ENCODE measurements around the gene RGS3. TPM values are rescaled to one million over a fixed set of nuclear protein-coding genes. Genes with fewer than 3 reads are reported as not detected.
"Not testable (repeated sequence)": the region's sequence is repeated elsewhere in the genome, so short reads cannot be mapped to it uniquely, and the experiment has no call there.

Gene RGS3
- total and polyA plus RNA-seq, 7 donors, result 26.9 to 50.7 (median 38.3) TPM

- no peak for TF ChIP-seq POLR2AphosphoS5 (IDR thresholded peaks at IDR 0.05)
- TF ChIP-seq EP300 (IDR thresholded peaks at IDR 0.05), result no peak
- TF ChIP-seq CTCF (IDR thresholded peaks at IDR 0.05), result no peak
- no peak for TF ChIP-seq POLR2A (IDR thresholded peaks at IDR 0.05)
- Histone ChIP-seq H3K36me3 (no peaks in the 10 kb centered on the region), H3K27ac (peak overlapping the region; percentile 35 to 70 (median 58)), H3K27me3 (no peaks in the 10 kb centered on the region), H3K4me3 (no peak overlapping the region), H3K4me1 (peaks cover 0 to 24% (median 22%) of the 10 kb centered on the region in 4 donors), H3K9me3 (no peaks in the 10 kb centered on the region)
- intact Hi-C loops (cut with DNase I), result no loop called here
- DNase-seq, result peak; percentile 77
- WGBS, 2 donors, result 33 to 48% methylated on average over 11 of the region's 11 CpGs
These were observed 84.9 kb downstream of the RGS3 start for GRCh38 chr9:113548221-113549041.

DNA sequence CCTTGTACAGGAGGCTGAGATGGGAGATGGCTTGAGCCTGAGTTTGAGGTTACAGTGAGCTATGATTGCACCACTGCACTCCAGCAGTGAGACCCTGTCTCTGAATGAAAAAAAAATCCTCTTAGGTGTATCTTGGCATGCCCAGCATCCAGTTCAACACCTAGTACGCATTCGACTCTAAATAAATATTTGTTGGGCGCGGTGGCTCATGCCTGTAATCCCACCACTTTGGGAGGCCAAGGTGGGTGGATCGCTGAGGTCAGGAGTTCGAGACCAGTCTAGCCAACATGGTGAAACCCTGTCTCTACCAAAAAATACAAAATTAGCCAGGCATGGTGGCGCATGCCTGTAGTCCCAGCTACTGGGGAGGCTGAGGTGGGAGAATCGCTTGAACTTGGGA lies 86.4 kb downstream of the RGS3 start:
- Histone ChIP-seq H3K27ac (peak overlapping the region in 1 of 4 donors; percentile 70), H3K4me1 (peaks cover 0 to 24% (median 22%) of the 10 kb centered on the region in 4 donors)
- H3K4me3 ChIP-seq; H3K27me3 ChIP-seq; H3K36me3 ChIP-seq; intact Hi-C loops (cut with DNase I); H3K9me3 ChIP-seq: not testable (repeated sequence)
- WGBS, 2 donors, result 74 to 90% methylated on average over 8 of the region's 8 CpGs
- peak; percentile 18 for DNase-seq

DNA sequence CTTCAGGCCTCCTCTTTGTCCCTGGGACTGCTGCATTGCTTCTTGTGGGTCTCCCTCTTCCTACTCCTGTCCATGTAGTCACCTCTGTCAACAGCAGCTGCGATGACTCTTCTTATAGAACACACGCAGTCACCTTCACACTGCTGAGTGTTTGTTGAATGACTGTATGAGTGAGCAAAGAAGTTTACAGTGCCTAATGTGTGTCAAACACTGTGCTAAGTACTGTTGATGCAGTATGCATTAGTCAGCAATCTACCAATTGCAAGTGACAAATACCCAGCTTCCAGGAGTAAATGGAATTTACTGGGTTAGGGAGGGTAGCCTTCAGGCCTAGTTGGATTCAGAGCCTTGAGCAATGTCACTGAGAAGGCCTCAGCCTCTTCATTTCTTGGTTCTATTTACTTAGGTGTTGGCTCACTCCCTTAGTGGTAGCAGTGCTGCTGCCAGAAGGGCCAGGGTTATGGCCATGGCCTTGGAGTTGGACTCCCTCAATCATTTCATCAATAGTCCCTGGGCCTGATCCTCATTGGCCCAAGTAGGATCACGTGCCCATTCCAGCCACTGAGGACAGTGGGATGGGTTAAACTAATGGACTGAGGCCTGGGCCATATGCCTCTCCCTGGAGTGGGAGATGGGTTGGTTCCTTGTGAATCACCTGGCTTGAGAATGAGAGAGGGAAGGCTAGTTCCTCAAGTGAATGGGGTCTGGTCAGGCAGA lies 93.5 kb downstream of the RGS3 start:
- WGBS, 2 donors, result 95 to 96% methylated on average over 3 of the region's 3 CpGs
- Histone ChIP-seq H3K27ac (no peak overlapping the region), H3K4me3 (no peak overlapping the region), H3K4me1 (peaks cover 0 to 17% (median 14%) of the 10 kb centered on the region in 4 donors), H3K36me3 (no peaks in the 10 kb centered on the region), H3K27me3 (no peaks in the 10 kb centered on the region), H3K9me3 (no peaks in the 10 kb centered on the region)
- TF ChIP-seq POLR2AphosphoS5 (IDR thresholded peaks at IDR 0.05), result no peak
- TF ChIP-seq POLR2A (IDR thresholded peaks at IDR 0.05), result no peak
- TF ChIP-seq EP300 (IDR thresholded peaks at IDR 0.05), result no peak
- peak; percentile 11 for DNase-seq
- intact Hi-C loops (cut with DNase I), result no loop called here

DNA sequence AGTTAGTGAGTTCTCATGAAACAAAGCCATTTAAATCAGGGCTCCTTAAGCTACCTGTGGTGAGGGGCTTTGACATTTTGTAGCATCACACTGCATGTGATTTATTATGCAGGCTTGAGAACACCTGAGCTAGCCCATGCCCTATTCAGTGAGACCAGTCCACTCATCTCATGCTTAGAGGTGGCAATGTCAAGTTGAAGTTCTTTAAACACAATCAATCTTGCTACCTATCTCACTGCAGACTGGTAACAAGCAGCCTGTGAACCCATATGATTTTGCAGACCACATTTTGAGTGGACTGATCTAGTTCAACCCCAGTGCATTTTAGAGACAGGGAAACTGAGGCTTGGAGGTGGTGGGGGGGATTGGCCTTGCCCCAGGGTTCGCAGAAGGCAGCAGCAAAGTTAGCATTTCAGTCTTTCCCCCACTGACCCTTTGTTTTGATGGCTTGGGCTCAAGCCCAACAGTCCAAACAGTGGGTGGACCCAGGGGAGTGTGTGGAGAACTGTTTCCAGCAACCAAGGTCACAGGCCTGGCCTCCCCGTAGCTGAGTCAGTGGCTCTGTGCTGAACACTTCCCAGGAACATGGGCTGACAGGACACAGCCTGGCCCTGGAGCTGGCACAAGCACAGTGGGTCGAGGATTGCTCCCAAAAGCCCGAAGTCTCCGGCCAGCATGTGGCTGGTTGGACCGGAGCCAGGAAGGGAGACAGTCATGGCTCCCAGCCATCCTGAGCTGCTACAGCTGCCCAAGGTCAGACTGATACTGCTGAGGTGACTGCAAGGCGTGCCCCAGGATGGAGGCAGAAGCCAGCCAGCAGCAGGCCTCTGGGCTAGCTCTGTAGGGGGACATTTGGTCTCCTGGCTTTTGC lies 95.3 kb downstream of the RGS3 start:
- Histone ChIP-seq H3K9me3 (no peaks in the 10 kb centered on the region), H3K27me3 (no peaks in the 10 kb centered on the region), H3K4me1 (peaks cover 0 to 25% (median 22%) of the 10 kb centered on the region in 4 donors), H3K36me3 (no peaks in the 10 kb centered on the region), H3K4me3 (no peak overlapping the region), H3K27ac (peak overlapping the region; percentile 61 to 66 (median 63))
- DNase-seq, result peak; percentile 87
- TF ChIP-seq CTCF (IDR thresholded peaks at IDR 0.05), result no peak
- TF ChIP-seq POLR2AphosphoS5 (IDR thresholded peaks at IDR 0.05), result peak in 3 of 4 donors; percentile 58 to 66 (median 63)
- intact Hi-C loops (cut with DNase I), result no loop called here
- WGBS, 2 donors, result 38 to 59% methylated on average over 7 of the region's 7 CpGs

DNA sequence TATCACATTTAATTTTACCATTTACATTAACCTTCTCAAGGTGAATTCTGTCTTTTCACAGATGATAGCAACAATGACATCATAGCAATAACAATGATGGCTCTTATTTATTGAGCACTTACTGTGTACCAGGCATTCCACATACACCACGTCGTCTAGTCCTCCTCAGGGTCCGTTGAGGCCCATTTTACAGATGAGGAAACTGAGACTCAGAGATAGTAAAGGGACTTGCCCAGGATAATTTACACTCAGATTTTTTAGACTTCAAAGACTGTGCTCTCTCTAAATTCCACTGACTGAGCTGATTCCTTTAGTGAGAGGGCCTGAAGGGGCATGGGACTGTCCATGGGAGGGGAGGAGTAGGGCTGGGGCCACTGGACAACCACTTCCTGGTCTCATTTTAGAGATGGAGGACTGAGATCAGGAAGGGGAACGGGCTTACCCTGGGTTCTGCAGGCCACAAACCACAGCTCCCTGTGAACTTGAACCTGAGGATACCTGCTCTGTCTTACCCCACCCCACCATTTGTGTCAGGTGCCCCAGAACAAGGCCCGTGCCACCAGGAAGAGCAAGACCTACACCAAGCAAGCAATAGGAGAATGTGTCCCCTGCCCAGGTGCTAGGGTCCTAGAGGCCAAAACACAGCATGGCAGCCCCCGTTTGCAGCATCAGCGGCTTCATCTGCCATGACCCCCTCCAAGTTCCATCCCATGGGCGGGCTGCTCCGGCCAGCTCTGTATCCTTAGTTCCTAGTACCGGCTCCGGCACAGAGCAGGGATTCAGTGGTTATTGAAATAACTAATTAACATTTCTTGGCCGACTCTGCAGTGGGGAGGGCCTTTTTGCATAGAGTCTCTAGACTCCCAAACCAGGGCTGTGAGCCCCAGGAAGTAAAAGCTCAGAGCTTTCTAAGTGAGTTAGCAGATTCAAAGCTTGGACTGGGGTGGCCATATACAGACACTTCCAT lies 96.6 kb downstream of the RGS3 start:
- DNase-seq, result peak; percentile 50
- no peaks in the 10 kb centered on the region for H3K27me3 ChIP-seq
- 83 to 85% methylated on average over 12 of the region's 12 CpGs for WGBS, 2 donors
- intact Hi-C loops (cut with DNase I), result no loop called here
- H3K36me3 ChIP-seq, result no peaks in the 10 kb centered on the region
- H3K4me3 ChIP-seq, result no peak overlapping the region
- no peak for TF ChIP-seq EP300 (IDR thresholded peaks at IDR 0.05)
- no peak for TF ChIP-seq POLR2AphosphoS5 (IDR thresholded peaks at IDR 0.05)
- TF ChIP-seq POLR2A (IDR thresholded peaks at IDR 0.05), result no peak
- TF ChIP-seq CTCF (IDR thresholded peaks at IDR 0.05), result no peak
- peaks cover 0 to 38% (median 34%) of the 10 kb centered on the region in 4 donors for H3K4me1 ChIP-seq
- H3K9me3 ChIP-seq, result no peaks in the 10 kb centered on the region
- peak overlapping the region in 3 of 4 donors; percentile 62 to 66 (median 64) for H3K27ac ChIP-seq

All from sigmoid colon (tissue), 7 donors.